NCI-H2107 treated with DMSO at 0.1 percent for 48 hours (cell line): ENCODE data around the gene PIGA.
"Not testable (repeated sequence)": the region's sequence is repeated elsewhere in the genome, so short reads cannot be mapped to it uniquely, and the experiment has no call there.

Experiments used
- DNase-seq: peaks from one replicate; lab custom pipeline; 2025; ENCODE audit not compliant: unreplicated experiment; lab: John Stamatoyannopoulos, UW

The PIGA gene

DNA sequence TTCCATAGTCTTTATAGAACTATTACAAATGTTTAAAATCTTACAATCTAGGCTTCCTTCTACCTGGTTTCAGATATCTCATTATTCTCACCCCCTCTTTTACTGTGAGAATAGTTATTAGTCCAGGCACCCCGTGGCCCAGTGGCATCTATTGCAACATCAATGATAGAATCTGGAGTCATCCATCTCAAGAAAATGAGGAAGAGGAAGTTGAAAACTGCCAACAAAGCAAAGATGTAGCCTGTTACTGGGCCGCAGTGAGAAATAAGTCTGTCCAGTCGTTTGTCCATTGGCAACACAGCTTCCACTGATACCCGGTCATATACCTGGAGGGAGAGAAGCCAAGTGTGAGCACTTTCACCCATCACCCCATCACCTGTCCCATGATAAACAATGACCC is 13.9 kb downstream of the PIGA start:
- no peak for DNase-seq

DNA sequence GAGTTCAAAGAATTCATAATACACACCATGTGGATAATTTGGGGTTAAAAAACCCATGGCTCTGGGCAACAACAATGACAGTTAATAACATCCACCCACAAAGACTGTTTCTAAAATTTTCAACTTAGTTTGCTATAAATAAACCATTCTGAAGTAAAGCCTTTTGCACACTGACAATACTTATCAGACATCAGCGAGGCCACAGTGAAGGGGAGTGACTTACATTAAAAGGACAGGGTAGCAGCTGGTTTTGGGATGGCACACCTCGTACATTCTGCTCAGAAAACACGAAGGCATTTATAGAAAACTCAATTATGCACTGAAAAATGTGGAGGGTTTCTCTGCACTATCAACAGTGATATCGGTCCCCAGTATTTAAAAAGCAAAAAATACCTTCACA is 15.0 kb downstream of the PIGA start:
- no peak for DNase-seq

GRCh38 chrX:15319075-15319474 is 16.2 kb downstream of the PIGA start:
- DNase-seq: no peak

DNA sequence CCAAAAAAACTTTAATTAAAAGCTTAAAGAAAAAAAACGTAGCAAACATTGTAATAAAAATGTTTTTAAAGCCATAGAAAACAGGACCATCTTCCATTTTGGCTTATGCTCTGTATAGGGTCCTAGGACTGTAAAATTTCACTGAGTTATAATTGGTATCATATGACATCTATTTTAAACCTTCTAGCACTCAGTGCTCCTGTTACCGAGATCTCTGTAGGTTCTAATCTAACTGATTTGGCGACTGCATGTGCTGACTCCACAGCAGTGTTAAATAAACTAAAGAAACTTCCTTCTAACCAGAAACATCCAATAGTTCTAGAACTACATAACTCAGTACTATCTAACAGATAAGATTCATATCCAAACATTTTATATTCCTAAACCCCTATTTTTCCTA is 19.8 kb downstream of the PIGA start, which contains the start of gene ASB11:
Gene ASB11, minus strand, starts transcription at position 132 of the 400 bp plus-strand sequence. Its CDS starts 35 bp downstream, at position 97.
- DNase-seq: no peak

GRCh38 chrX:15314472-15314871 is 20.9 kb downstream of the PIGA start:
- no peak for DNase-seq

DNA sequence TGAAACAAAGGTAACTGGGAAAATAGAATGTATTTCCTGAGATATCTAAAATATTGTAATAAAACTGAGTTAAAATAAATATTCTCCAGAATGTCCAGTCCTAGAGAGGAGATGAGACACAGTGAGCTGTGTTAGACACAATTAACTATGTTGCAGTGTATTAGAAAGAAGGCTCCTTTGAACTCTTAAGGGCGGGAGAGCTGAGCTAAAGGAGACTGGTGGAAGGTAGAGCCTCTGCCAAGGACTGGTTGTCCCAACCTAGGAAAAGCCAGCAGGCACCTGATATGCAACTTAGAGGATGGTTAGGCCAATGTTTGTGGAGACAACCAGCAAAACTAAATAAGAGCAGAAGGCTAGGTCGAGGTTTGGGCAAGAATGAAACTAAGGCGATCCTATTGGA is 24.2 kb downstream of the PIGA start:
- no peak for DNase-seq

GRCh38 chrX:15310117-15310516 is 25.2 kb downstream of the PIGA start:
- DNase-seq: peak; percentile 35

GRCh38 chrX:15305899-15306298 is 29.4 kb downstream of the PIGA start:
- DNase-seq: not testable (repeated sequence)

GRCh38 chrX:15301924-15302323 is 33.4 kb downstream of the PIGA start:
- peak; percentile 65 for DNase-seq

- no peak for DNase-seq
Observed at GRCh38 chrX:15299941-15300851, 35.1 kb downstream of the PIGA start.

DNA sequence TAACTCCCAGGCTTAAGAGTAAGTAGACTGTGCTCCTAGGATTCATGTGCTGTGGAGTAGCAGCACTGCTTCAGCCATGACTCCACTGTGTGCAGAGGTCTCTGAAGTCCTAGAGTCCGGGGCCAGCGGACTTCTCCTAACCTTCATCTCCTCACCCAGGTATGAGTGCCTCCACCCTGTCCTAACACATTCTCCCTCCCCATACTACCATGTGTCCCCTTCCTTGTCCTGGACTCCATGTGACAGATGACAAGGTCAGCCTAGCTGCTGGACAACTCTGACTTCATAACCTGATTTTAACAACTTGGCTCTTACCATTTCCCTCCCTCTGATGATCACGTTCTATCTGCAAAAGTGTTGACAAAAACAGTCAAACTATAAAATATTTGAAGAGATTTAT is 36.5 kb downstream of the PIGA start:
- no peak for DNase-seq

- no peak for DNase-seq
Observed at GRCh38 chrX:15298201-15298600, 37.1 kb downstream of the PIGA start.

DNA sequence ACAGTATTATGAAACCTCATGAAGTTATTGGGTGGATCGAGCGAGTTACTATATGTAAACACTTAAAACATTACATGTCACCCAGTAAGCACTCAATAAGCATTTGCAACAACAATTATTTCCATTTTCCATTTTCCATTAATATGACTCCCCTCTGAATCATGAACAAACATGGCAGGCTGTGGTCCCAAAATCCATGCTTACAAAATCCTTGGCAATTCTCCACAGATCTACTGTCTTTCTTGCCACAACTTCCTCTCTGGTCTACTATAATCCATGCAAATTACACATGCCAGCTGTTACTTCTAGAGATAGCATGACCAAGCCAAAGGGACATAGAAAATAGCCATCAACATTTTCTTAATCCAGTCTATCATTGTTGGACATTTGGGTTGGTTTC is 41.9 kb downstream of the PIGA start:
- no peak for DNase-seq

DNA sequence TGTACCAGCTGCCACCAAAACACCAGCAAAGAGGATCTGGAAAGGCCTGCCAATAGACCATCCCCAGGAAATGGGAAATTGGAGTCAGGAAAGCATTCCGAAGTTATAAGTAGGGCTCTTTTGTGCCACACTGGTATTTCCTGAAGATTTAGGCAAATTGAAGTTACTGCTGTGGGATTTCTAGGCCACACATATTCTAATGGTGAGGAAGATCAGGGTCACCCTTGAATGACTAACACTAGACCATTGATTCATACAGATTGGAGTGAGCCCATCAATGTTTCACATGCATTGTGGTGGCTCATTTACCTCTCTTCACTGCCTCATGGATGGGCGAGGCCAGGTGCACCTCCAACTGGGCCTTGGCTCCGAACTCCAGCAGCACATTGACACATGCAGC is 42.5 kb downstream of the PIGA start:
- no peak for DNase-seq

DNA sequence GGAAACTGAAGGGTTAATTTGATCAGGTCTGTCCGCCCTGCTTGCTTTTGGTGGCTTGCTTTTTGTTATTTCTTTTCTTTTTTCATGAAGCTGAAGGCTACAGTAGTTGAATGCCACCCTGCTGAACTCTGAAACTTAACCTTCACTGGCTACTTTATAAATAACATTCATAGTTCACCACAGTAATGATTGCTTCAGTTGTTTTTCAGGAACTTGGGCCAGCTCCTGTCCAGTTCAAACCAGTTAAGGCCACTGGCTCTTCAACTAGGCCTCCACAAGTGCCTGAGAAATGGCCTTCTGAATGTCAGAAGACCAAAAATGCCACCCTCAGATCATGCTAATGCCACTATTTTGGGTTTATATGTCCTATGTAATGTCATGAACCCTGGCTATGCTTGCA is 57.7 kb downstream of the PIGA start:
- no peak for DNase-seq

- no peak for DNase-seq
Observed at GRCh38 chrX:15274946-15275345, 60.4 kb downstream of the PIGA start.

GRCh38 chrX:15273275-15273674 is 62.0 kb downstream of the PIGA start:
- not testable (repeated sequence) for DNase-seq

- no peak for DNase-seq
Observed at GRCh38 chrX:15271757-15272156, 63.6 kb downstream of the PIGA start.

DNA sequence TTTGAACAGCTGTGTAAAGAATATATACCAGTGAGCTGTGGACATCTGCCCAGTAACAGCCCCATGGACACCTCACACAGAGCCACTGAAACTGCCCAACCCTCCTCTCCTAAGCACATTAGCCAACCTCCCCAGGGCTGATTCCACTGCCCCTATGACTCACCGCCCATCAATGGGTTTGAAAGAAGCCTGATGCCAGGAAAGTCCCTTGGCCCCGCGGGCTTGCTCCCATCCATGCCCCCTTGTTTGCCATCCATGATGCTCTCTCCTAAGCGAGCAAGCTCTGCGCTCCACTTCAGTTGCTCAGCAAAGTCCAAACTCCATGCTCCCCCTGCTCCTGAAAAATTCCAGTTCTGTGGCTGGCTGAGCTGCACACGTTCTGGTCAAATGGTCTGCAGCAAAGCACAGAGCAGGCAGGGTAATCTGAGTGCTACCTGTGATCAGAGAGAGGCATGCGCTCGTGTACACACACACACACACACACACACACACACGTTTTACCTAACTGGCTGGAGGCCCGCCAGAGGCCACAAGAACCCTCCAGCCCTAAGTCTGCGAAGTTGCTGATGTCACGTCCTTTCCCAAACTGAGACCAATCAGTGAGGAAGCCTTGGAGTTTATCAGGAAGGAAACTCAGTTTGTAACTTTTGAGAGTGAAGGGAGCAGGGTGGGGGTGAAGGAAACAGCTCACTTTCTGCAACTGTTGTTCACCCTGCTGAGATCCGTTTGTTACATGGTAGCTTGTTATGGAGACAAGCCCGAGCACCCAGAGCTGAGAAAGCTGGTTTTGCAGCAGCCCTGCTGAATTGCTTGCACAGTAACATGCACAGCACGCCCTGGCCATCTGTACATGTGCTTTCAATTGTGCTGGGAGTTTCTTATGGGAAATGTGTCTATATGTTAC is 65.5 kb downstream of the PIGA start, which contains the start of gene ASB9:
Gene ASB9, minus strand, starts transcription at position 466 of the 904 bp plus-strand sequence. Its CDS starts 209 bp downstream, at position 257.
- DNase-seq: peak; percentile 39
